Measurements from ENCODE around the gene HIP1. TPM values are rescaled to one million over a fixed set of nuclear protein-coding genes. Genes with fewer than 3 reads are reported as not detected.

Gene HIP1
- total RNA-seq, 4 donors from 2014 or later, result 12.6 to 43.3 (median 31.1) TPM

- no peak for TF ChIP-seq CTCF (IDR thresholded peaks at IDR 0.05; ENCODE audit: low read depth)
These were observed 165.9 kb downstream of the HIP1 start for GRCh38 chr7:75572814-75573213.

DNA sequence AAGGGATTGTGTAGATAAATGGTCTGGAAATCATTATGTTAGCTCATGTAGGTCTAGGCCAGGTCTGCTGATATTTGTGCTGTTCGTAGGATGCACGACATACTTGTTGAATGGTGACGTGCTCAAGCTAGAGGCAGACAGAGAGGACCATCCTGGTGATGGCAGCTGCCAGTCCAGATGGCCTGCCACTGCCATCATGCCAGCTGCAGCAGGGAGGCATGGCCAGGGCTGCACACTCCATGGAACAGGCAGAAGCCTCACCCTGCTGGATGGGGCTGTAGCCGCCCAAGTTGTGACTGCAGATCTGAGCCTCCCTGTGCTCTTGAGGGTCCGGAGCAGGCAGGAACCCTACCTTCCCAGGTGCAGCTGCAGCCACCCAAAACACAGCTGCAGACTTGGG is 166.3 kb downstream of the HIP1 start:
- no peak for TF ChIP-seq CTCF (IDR thresholded peaks at IDR 0.05; ENCODE audit: low read depth)

DNA sequence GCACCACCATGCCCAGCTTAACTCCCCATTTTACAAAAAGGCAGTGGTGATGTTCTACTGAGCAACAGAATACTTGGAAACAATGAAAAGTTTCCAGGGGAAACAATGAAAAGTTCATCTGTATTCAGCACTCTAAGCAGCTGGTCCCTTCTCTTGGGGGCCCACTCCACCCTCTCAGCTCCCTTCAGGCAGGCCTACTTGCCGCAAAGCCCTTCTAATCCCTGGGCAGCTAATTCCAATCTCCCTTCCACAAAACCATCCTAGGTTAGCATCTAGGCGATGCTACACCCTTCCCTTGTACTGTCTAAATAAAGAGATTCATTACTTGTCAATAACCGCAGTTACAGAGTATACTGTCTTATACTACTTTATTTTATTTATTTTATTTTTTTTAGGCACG is 167.5 kb downstream of the HIP1 start:
- TF ChIP-seq CTCF (IDR thresholded peaks at IDR 0.05; ENCODE audit: low read depth), result no peak

- TF ChIP-seq CTCF (IDR thresholded peaks at IDR 0.05; ENCODE audit: low read depth), result no peak
These were observed 170.7 kb downstream of the HIP1 start for GRCh38 chr7:75567948-75568595.

GRCh38 chr7:75565132-75565837 is 173.5 kb downstream of the HIP1 start:
- TF ChIP-seq CTCF (IDR thresholded peaks at IDR 0.05; ENCODE audit: low read depth), result no peak

DNA sequence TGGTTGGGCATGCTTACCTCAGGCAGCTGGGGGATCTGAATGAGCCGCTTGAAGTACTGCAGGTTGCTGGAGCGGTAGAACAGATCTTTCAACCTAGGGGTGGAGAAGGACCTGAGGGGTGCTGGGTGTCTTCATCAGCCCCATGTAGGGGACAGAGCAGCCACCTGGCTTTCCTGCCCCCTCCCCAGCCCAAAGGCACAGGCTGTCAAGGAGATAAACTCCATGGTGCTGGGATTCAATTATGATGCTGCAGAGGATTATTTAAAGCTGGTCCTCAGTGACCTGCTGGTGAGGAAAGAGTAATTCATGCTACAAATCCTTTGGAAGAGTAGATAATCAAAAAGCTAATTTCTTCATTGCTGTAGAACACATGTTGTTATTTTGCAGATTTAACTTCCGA is 175.6 kb downstream of the HIP1 start:
- no peak for TF ChIP-seq CTCF (IDR thresholded peaks at IDR 0.05; ENCODE audit: low read depth)

- no peak for TF ChIP-seq CTCF (IDR thresholded peaks at IDR 0.05; ENCODE audit: low read depth)
These were observed 178.8 kb downstream of the HIP1 start for GRCh38 chr7:75559976-75560365.
